Measurements from ENCODE around the gene NMUR1. TPM values are rescaled to one million over a fixed set of nuclear protein-coding genes. Genes with fewer than 3 reads are reported as not detected.

The NMUR1 gene
- total and polyA plus RNA-seq, 9 donors: 0.16 to 0.62 (median 0.23) TPM

DNA sequence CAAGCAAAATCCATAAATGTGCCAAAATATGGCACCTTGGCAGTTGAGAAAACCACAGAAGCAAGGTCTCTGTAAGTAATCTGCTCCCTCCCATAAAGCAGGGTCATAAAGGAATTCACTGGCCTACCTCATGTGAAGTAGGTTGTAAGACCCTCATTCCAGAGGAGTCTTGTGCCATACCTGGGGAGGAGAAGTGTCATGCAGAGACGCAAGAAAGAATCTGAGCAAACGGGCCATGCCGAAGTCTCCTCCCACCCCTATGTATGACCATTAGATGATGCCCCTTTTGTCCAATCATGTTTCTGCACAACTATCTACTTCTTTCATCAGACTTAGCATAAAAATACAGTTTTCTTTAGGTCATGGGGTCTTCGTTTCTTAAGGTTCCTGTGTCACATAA, 14.6 kb downstream of the NMUR1 start:
- Histone ChIP-seq H3K36me3 (ENCODE audit: control insufficient read depth, insufficient read depth, low read length) (no peaks in the 10 kb centered on the region), H3K27me3 (ENCODE audit: control insufficient read depth, insufficient read depth, low read length) (no peaks in the 10 kb centered on the region), H3K9me3 (replicated peaks; ENCODE audit: control insufficient read depth, low read depth, low read length) (no peaks in the 10 kb centered on the region), H3K4me3 (ENCODE audit: low read length) (no peak overlapping the region), H3K4me1 (ENCODE audit: control insufficient read depth, insufficient read depth, low read length) (peaks cover 8% of the 10 kb centered on the region), H3K27ac (ENCODE audit: low read length) (no peak overlapping the region)
- no peak for DNase-seq
- WGBS (ENCODE audit: insufficient coverage): no CpG with 5 or more reads among the region's 4 CpGs

DNA sequence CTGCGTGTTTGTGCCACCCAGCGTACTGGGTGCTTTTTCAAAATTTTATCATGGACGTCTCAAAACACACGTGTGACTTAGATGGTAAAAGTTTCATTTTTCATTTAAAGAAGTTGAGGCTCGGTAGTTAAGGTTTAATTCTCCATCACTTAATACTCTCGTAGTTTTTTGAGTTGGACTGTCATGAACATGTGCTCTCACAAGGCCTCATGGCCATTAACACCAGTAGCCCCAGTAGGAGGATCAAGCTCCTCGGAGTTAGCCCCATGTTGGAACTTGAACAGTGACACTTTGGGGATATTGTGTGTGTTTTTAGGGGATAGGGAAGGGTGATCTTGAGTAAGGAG, 15.3 kb downstream of the NMUR1 start:
- DNase-seq: no peak
- peak overlapping the region; percentile 94 for H3K4me3 ChIP-seq (ENCODE audit: low read length)
- no peaks in the 10 kb centered on the region for H3K36me3 ChIP-seq (ENCODE audit: control insufficient read depth, insufficient read depth, low read length)
- no CpG with 5 or more reads among the region's 7 CpGs for WGBS (ENCODE audit: insufficient coverage)
- H3K4me1 ChIP-seq (ENCODE audit: control insufficient read depth, insufficient read depth, low read length): peaks cover 8% of the 10 kb centered on the region
- peak overlapping the region; percentile 91 for H3K27ac ChIP-seq (ENCODE audit: low read length)
- no peaks in the 10 kb centered on the region for H3K27me3 ChIP-seq (ENCODE audit: control insufficient read depth, insufficient read depth, low read length)
- no peaks in the 10 kb centered on the region for H3K9me3 ChIP-seq (replicated peaks; ENCODE audit: control insufficient read depth, low read depth, low read length)

DNA sequence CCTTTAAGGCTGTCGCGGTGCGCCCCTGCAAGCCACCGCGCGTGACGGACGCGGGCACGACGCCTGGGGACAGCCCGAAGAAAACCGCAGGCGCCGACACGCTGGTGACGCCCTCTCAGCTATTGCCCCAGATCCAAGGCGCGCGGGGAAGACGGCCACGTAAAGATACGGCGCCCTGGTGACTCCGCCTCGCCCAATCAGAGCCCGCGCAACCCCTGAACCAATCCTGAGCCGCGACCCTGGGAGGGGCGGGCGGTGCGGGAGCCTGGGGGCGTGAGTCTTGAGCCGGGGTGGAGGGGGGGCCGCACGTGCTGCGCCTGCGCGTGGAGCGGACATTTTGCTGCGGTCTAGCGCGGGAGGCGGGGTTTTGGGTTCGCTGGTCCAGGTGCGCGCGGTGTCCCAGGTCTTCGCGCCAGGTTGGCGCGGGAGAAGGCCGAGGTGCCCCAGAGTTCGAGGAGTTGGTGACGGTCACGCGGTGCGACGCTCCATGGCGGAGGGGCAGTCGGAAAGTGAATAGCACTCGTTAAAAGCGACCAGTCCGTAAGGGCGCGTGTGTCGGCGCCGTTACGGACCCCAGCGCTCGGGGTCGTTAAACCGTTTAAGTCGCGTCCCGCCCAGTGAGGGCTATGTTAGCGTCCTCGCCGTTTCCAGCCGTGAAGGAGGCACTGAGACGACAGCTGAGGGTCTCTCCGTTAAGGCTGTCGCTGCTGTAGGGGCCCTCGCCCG, 15.9 kb downstream of the NMUR1 start:
- Histone ChIP-seq H3K27me3 (ENCODE audit: control insufficient read depth, insufficient read depth, low read length) (no peaks in the 10 kb centered on the region), H3K9me3 (replicated peaks; ENCODE audit: control insufficient read depth, low read depth, low read length) (no peaks in the 10 kb centered on the region), H3K4me1 (ENCODE audit: control insufficient read depth, insufficient read depth, low read length) (peaks cover 8% of the 10 kb centered on the region), H3K27ac (ENCODE audit: low read length) (peak overlapping the region; percentile 95), H3K4me3 (ENCODE audit: low read length) (peak overlapping the region; percentile 94), H3K36me3 (ENCODE audit: control insufficient read depth, insufficient read depth, low read length) (no peaks in the 10 kb centered on the region)
- 1% methylated on average over 86 of the region's 87 CpGs for WGBS (ENCODE audit: insufficient coverage)
- peak; percentile 99 for DNase-seq

DNA sequence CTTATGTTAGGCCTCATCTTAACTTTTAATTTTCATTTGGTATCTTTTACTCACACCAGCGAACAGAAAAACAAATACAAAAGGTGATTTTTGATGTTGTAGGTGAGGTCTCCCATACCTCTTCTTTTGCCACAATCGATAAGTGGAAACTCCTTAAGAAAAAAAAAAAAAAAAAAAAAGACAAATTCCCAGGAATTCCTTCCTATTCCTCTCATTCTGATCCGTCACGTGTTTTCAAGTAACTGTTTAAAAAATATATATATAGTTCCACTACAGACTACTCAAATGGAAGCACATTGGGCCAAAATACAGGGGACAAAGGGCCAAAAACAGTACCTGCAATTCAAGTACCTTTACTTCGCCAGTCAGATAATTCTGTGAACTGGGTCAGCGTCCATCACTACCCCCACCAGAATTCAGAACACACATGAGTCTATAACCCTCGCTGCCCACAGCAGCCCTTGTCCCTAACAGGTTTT, 16.5 kb downstream of the NMUR1 start:
- H3K27me3 ChIP-seq (ENCODE audit: control insufficient read depth, insufficient read depth, low read length): no peaks in the 10 kb centered on the region
- H3K36me3 ChIP-seq (ENCODE audit: control insufficient read depth, insufficient read depth, low read length): no peaks in the 10 kb centered on the region
- WGBS (ENCODE audit: insufficient coverage): 6% methylated on average over 3 of the region's 7 CpGs
- peak overlapping the region; percentile 95 for H3K27ac ChIP-seq (ENCODE audit: low read length)
- peak overlapping the region; percentile 87 for H3K4me3 ChIP-seq (ENCODE audit: low read length)
- DNase-seq: no peak
- H3K9me3 ChIP-seq (replicated peaks; ENCODE audit: control insufficient read depth, low read depth, low read length): no peaks in the 10 kb centered on the region
- H3K4me1 ChIP-seq (ENCODE audit: control insufficient read depth, insufficient read depth, low read length): peaks cover 8% of the 10 kb centered on the region

DNA sequence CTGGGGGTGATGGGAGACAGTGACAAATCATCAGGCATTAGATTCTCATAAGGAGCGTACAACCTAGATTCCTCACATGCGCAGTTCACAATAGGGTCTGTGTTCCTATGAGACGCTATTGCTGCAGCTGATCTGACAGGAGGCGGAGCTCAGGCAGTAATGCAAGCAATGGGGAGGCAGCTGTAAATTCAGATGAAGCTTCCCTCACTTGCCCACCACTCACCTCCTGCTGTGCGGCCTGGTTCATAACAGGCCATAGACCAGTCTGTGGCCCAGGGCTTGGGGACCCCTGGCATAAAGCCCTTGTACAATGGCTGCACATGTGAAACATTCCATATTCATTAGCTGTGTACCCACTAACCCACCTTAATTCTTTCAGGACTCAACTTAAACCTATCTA, 18.0 kb downstream of the NMUR1 start:
- Histone ChIP-seq H3K4me1 (ENCODE audit: control insufficient read depth, insufficient read depth, low read length) (peaks cover 8% of the 10 kb centered on the region), H3K27me3 (ENCODE audit: control insufficient read depth, insufficient read depth, low read length) (no peaks in the 10 kb centered on the region), H3K36me3 (ENCODE audit: control insufficient read depth, insufficient read depth, low read length) (no peaks in the 10 kb centered on the region), H3K27ac (ENCODE audit: low read length) (peak overlapping the region; percentile 42), H3K4me3 (ENCODE audit: low read length) (no peak overlapping the region), H3K9me3 (replicated peaks; ENCODE audit: control insufficient read depth, low read depth, low read length) (no peaks in the 10 kb centered on the region)
- peak; percentile 36 for DNase-seq
- WGBS (ENCODE audit: insufficient coverage): 81% methylated on average over 5 of the region's 5 CpGs

DNA sequence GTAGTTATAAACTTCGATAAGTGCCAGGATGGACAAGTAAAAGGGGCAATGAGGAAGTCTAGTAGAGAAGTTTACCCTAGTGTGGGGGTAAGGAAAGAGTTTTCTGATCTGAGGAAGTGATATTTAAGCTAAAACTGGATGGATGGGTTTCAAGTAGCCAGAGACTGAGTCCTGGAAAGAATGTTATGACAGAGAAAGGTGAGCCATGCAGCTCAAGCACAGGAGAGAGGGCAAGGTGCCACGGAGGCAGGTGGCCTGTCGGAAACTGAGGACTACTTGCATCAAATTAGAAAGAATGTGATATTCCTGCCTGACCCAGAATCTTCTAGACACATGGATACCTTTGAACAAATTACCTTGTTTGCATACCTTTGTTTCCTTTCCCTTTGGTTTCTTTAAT, 26.5 kb downstream of the NMUR1 start:
- Histone ChIP-seq H3K27ac (ENCODE audit: low read length) (no peak overlapping the region), H3K4me1 (ENCODE audit: control insufficient read depth, insufficient read depth, low read length) (no peaks in the 10 kb centered on the region), H3K36me3 (ENCODE audit: control insufficient read depth, insufficient read depth, low read length) (peaks cover 10% of the 10 kb centered on the region), H3K27me3 (ENCODE audit: control insufficient read depth, insufficient read depth, low read length) (no peaks in the 10 kb centered on the region), H3K9me3 (replicated peaks; ENCODE audit: control insufficient read depth, low read depth, low read length) (no peaks in the 10 kb centered on the region), H3K4me3 (ENCODE audit: low read length) (no peak overlapping the region)
- 86% methylated on average over 2 of the region's 3 CpGs for WGBS (ENCODE audit: insufficient coverage)
- no peak for DNase-seq

DNA sequence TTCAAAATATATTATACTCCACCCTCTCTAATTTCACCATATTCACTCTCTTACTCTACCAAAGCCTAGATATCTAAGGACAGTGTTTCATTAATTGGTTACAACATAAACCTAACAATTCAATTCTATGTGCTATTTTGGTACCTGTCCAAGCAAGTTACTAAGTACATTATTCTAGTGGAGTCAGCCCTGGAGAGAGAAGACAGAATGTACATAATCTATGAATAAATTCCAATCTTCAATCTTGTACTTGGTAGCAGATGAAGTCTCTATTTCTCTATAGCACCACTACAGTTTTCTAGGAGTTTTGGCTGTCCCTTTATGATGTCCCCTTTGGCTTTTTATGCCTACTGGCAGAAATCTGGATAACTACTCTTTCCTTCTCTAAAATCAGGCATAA, 27.6 kb downstream of the NMUR1 start:
- no peak overlapping the region for H3K27ac ChIP-seq (ENCODE audit: low read length)

DNA sequence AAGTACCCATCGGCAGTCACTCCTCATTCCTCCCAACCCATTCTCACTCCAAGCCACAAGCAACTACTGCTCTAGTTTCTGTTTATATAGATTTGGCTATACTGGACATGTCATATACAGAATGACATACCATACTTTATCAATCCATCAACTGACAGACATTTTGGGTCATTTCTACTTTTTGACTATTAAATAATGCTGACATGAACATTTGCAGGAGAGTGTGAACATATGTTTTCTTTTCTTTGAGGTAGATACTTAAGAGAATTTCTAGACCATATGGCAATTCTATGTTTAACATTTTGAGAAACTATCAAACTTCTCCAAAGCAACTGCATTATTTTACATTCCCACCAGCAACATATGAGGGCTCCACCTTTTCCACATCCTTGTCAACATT, 32.6 kb downstream of the NMUR1 start:
- DNase-seq: no peak
- no peak overlapping the region for H3K27ac ChIP-seq (ENCODE audit: low read length)
- H3K27me3 ChIP-seq (ENCODE audit: control insufficient read depth, insufficient read depth, low read length): no peaks in the 10 kb centered on the region
- H3K36me3 ChIP-seq (ENCODE audit: control insufficient read depth, insufficient read depth, low read length): peaks cover 3% of the 10 kb centered on the region
- H3K4me3 ChIP-seq (ENCODE audit: low read length): no peak overlapping the region
- no peaks in the 10 kb centered on the region for H3K9me3 ChIP-seq (replicated peaks; ENCODE audit: control insufficient read depth, low read depth, low read length)
- H3K4me1 ChIP-seq (ENCODE audit: control insufficient read depth, insufficient read depth, low read length): no peaks in the 10 kb centered on the region
- WGBS (ENCODE audit: insufficient coverage): no CpG with 5 or more reads among the region's 1 CpG

More for the DNA sequence above, 27.6 kb downstream of the NMUR1 start:
- no peaks in the 10 kb centered on the region for H3K4me1 ChIP-seq (ENCODE audit: control insufficient read depth, insufficient read depth, low read length)
- H3K9me3 ChIP-seq (replicated peaks; ENCODE audit: control insufficient read depth, low read depth, low read length): no peaks in the 10 kb centered on the region
- no peak overlapping the region for H3K4me3 ChIP-seq (ENCODE audit: low read length)
- H3K27me3 ChIP-seq (ENCODE audit: control insufficient read depth, insufficient read depth, low read length): no peaks in the 10 kb centered on the region
- peaks cover 10% of the 10 kb centered on the region for H3K36me3 ChIP-seq (ENCODE audit: control insufficient read depth, insufficient read depth, low read length)
- DNase-seq: no peak

DNA sequence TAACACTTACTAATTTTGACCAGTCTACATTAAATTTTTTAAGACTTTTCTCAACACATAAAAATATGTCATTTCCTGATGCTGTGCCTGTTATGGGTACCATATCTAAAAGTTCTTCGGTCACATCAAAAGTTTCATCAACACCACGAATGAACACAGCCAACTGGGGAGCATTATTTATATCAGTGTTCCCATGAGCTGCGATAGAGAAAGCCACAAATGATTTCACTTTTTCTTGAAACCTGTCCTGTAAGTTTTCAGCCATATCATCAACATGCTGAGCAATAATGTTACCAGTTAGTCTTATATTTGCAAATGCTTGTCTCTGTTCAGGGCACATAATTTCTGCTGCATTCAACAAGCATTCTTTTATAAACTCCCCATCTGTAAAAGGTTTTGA, 35.6 kb downstream of the NMUR1 start:
- no peaks in the 10 kb centered on the region for H3K36me3 ChIP-seq (ENCODE audit: control insufficient read depth, insufficient read depth, low read length)
- no peaks in the 10 kb centered on the region for H3K27me3 ChIP-seq (ENCODE audit: control insufficient read depth, insufficient read depth, low read length)
- no peak for DNase-seq
- no peaks in the 10 kb centered on the region for H3K4me1 ChIP-seq (ENCODE audit: control insufficient read depth, insufficient read depth, low read length)
- WGBS (ENCODE audit: insufficient coverage): no CpG with 5 or more reads among the region's 3 CpGs
- no peak overlapping the region for H3K4me3 ChIP-seq (ENCODE audit: low read length)
- no peak overlapping the region for H3K27ac ChIP-seq (ENCODE audit: low read length)
- H3K9me3 ChIP-seq (replicated peaks; ENCODE audit: control insufficient read depth, low read depth, low read length): no peaks in the 10 kb centered on the region

DNA sequence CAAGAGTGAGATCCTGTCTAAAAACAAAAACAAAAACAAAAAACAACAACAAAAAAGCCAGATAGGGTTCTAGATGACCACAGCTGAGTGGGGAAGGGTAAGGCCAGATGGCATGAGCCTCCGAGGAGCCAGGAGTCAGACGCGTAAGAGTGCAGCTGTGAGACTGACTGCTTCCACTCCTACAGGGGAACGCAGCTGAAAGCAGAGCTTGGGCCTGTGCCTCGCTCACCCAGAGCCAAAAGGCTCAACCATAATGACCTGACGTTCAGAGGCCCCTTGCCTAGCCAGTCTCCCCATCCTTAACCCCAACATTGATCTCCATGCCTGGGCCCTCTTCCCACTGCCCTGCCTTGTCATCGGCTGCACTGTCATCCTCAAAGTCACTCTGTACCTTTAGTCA, 39.4 kb downstream of the NMUR1 start:
- no peaks in the 10 kb centered on the region for H3K36me3 ChIP-seq (ENCODE audit: control insufficient read depth, insufficient read depth, low read length)
- H3K27me3 ChIP-seq (ENCODE audit: control insufficient read depth, insufficient read depth, low read length): no peaks in the 10 kb centered on the region
- no peaks in the 10 kb centered on the region for H3K4me1 ChIP-seq (ENCODE audit: control insufficient read depth, insufficient read depth, low read length)
- WGBS (ENCODE audit: insufficient coverage): 66% methylated on average over 7 of the region's 7 CpGs
- no peaks in the 10 kb centered on the region for H3K9me3 ChIP-seq (replicated peaks; ENCODE audit: control insufficient read depth, low read depth, low read length)
- peak; percentile 17 for DNase-seq
- no peak overlapping the region for H3K27ac ChIP-seq (ENCODE audit: low read length)
- H3K4me3 ChIP-seq (ENCODE audit: low read length): no peak overlapping the region

DNA sequence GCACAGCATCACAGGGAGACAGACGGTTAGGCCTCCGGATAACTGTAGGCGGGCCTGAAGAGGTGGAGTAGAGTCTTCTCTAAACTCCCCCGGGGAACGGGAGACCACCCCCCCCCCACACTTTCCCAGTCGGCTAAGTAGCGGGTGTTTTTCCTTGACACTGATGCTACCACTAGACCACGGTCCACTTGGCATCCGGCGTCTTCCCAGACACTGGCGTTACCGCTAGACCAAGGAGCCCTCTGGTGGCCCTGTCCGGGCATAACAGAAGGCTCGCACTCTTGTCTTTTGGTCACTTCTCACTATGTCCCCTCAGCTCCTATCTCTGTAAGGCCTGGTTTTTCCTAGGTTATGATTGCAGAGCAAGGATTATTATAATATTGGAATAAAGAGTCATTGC, 40.3 kb downstream of the NMUR1 start:
- H3K9me3 ChIP-seq (replicated peaks; ENCODE audit: control insufficient read depth, low read depth, low read length): no peaks in the 10 kb centered on the region
- no peak for DNase-seq
- no peaks in the 10 kb centered on the region for H3K27me3 ChIP-seq (ENCODE audit: control insufficient read depth, insufficient read depth, low read length)
- H3K36me3 ChIP-seq (ENCODE audit: control insufficient read depth, insufficient read depth, low read length): no peaks in the 10 kb centered on the region
- 64% methylated on average over 7 of the region's 14 CpGs for WGBS (ENCODE audit: insufficient coverage)
- H3K4me1 ChIP-seq (ENCODE audit: control insufficient read depth, insufficient read depth, low read length): no peaks in the 10 kb centered on the region
- H3K27ac ChIP-seq (ENCODE audit: low read length): no peak overlapping the region
- no peak overlapping the region for H3K4me3 ChIP-seq (ENCODE audit: low read length)

Data from muscle of leg (tissue), 11 donors.